ENCODE results near the gene SCGN. TPM values are rescaled to one million over a fixed set of nuclear protein-coding genes. Genes with fewer than 3 reads are reported as not detected.

The SCGN gene
- total and polyA plus RNA-seq, 2 of the 13 experiments (the other 11 are each of a cell fraction or from before 2014, with no cell fraction given) = 2.9 to 29.0 TPM

DNA sequence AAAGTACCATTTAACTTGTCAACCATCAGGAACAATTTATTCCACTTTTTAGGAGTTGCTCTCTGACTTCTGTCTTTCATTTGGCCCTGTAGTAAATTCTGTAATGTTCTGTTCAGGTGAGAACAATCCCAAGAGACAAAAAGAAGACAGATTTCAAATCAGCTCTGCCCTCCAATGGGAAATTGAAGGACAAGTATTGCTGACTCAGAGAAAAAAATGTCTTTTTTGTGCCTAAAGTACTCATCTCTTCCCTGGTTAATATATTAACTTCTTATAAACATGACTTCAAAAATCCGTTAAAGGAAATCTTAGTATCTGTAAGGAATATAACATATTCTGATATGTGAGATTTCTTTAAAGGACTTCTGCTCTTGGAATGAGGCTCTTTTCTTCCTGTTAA lies 38.6 kb upstream of the SCGN start:
- no TSS peak for BruUV-seq (replicated peaks)
- no peak overlapping the region for H2AFZ ChIP-seq (ENCODE audit: low read length)
- ATAC-seq = no peak
- H4K20me1 ChIP-seq (ENCODE audit: insufficient read depth, low read length) = no peaks in the 10 kb centered on the region
- TF ChIP-seq MAFK (conservative IDR thresholded peaks at IDR 0.05 in 1 of 2, IDR thresholded peaks at IDR 0.05 in 1 of 2; ENCODE audit: low read length in 2 of 2) (peak; percentile 90 to 96), MAFF (IDR thresholded peaks at IDR 0.05; ENCODE audit: low read depth, low read length) (peak; percentile 93), YY1 (IDR thresholded peaks at IDR 0.05; ENCODE audit: insufficient read depth, insufficient replicate concordance, low read depth, low read length) (no peak)
- H3K4me1 ChIP-seq (ENCODE audit: insufficient read depth, low read length) = no peaks in the 10 kb centered on the region
- 66% methylated on average over 1 of the region's 1 CpG for WGBS (ENCODE audit: low lambda C conversion rate)
- ChIA-PET CTCF (ENCODE audit: low intra/inter-chr PET ratio, low total read pairs) (no interaction called here), POLR2A (no interaction called here)
- H3K27me3 ChIP-seq (ENCODE audit: control insufficient read depth in 1 of 2, insufficient read depth in 2 of 2, low read length in 2 of 2) = no peaks in the 10 kb centered on the region
- no peaks in the 10 kb centered on the region for H3K36me3 ChIP-seq (replicated peaks in 1 of 2; ENCODE audit: control insufficient read depth in 1 of 2, insufficient read depth in 2 of 2, low read length in 2 of 2)
- H3K4me3 ChIP-seq (replicated peaks in 1 of 3; ENCODE audit: insufficient read depth in 1 of 3, low read depth in 2 of 3, low read length in 3 of 3) = no peak overlapping the region
- no peak for DNase-seq (ENCODE audit: low spot score)
- intact Hi-C loops (cut with micrococcal nuclease; ENCODE audit: unreplicated experiment) (no loop called here), in situ Hi-C loops (cut with HindIII; ENCODE audit: extremely low pct_ligation_motif_present, low pct_unique_long_range_greater_than_20kb) (no loop called here)
- H3K9ac ChIP-seq (ENCODE audit: insufficient read depth, low read depth, low read length) = no peak overlapping the region
- FAIRE-seq = no peak
- H3K9me3 ChIP-seq (ENCODE audit: low read length) = no peaks in the 10 kb centered on the region
- H3K79me2 ChIP-seq (ENCODE audit: insufficient read depth, low read length) = no peaks in the 10 kb centered on the region
- no peak overlapping the region for H3K4me2 ChIP-seq (ENCODE audit: low read depth, low read length)
- H3K27ac ChIP-seq (ENCODE audit: extremely low read length, insufficient read depth, low read length) = no peak overlapping the region

DNA sequence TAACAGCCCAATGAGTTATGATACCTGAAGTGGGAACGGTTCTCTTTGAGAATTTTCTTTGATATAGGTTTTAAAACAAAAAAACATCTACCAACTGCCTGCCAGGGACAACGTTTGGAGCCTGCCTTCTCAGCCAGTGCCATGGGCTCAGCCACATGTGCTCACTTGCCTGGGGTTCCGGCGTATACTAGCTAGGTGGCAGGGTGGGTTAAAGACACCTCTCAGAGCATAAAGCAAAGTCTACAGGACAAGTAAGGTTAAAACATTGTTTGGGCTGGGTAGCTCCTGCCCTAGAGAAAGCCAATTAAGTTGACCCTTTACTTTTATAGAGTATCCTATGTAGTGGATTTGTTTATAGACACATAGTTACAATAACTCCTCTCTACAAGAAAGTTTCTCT lies 38.0 kb upstream of the SCGN start:
- TF ChIP-seq KLF13 (CRISPR knock-in tag; IDR thresholded peaks at IDR 0.05) (no peak), ZNF678 (CRISPR knock-in tag; IDR thresholded peaks at IDR 0.05) (no peak), ZFP1 (CRISPR knock-in tag; IDR thresholded peaks at IDR 0.05) (no peak), STAG1 (CRISPR knock-in tag; IDR thresholded peaks at IDR 0.05) (peak; percentile 68), CTCF (CRISPR knock-in tag; IDR thresholded peaks at IDR 0.05) (peak; percentile 58)
- H3K9ac ChIP-seq (ENCODE audit: insufficient read depth, low read depth, low read length) = no peak overlapping the region
- H3K36me3 ChIP-seq (replicated peaks in 1 of 2; ENCODE audit: control insufficient read depth in 1 of 2, insufficient read depth in 2 of 2, low read length in 2 of 2) = no peaks in the 10 kb centered on the region
- H3K4me1 ChIP-seq (ENCODE audit: insufficient read depth, low read length) = no peaks in the 10 kb centered on the region
- no peaks in the 10 kb centered on the region for H4K20me1 ChIP-seq (ENCODE audit: insufficient read depth, low read length)
- H3K9me3 ChIP-seq (ENCODE audit: low read length) = no peaks in the 10 kb centered on the region
- CTCF ChIA-PET (ENCODE audit: low intra/inter-chr PET ratio, low total read pairs) = no interaction called here
- in situ Hi-C loops (cut with HindIII; ENCODE audit: extremely low pct_ligation_motif_present, low pct_unique_long_range_greater_than_20kb) (no loop called here), intact Hi-C loops (cut with micrococcal nuclease; ENCODE audit: unreplicated experiment) (no loop called here)
- no peak for DNase-seq (ENCODE audit: low spot score)
- no peak for FAIRE-seq
- H2AFZ ChIP-seq (ENCODE audit: low read length) = no peak overlapping the region
- BruUV-seq (replicated peaks) = no TSS peak
- H3K27ac ChIP-seq (ENCODE audit: extremely low read length, insufficient read depth, low read length) = no peak overlapping the region
- no peak overlapping the region for H3K4me2 ChIP-seq (ENCODE audit: low read depth, low read length)
- H3K4me3 ChIP-seq (replicated peaks in 1 of 3; ENCODE audit: insufficient read depth in 1 of 3, low read depth in 2 of 3, low read length in 3 of 3) = no peak overlapping the region
- no peaks in the 10 kb centered on the region for H3K27me3 ChIP-seq (ENCODE audit: control insufficient read depth in 1 of 2, insufficient read depth in 2 of 2, low read length in 2 of 2)
- POLR2A ChIA-PET = no interaction called here
- peak; percentile 64; the same call in 2 of the 3 replicates for ATAC-seq
- H3K79me2 ChIP-seq (ENCODE audit: insufficient read depth, low read length) = no peaks in the 10 kb centered on the region
- WGBS (ENCODE audit: low lambda C conversion rate) = 51% methylated on average over 4 of the region's 4 CpGs
